ENCODE results near the gene GREB1. TPM values are rescaled to one million over a fixed set of nuclear protein-coding genes. Genes with fewer than 3 reads are reported as not detected.

GREB1 gene
- total and polyA plus RNA-seq, 2 experiments from 2014 or later: 12.0 to 35.0 TPM

- Histone ChIP-seq H3K27ac (ENCODE audit: low read depth) (no peak overlapping the region), H3K4me3 (no peak overlapping the region), H4K20me1 (replicated peaks; ENCODE audit: insufficient read depth) (no peaks in the 10 kb centered on the region), H3K36me3 (ENCODE audit: insufficient read depth) (peaks cover 15% of the 10 kb centered on the region), H3K27me3 (ENCODE audit: insufficient read depth) (no peaks in the 10 kb centered on the region), H2AFZ (no peak overlapping the region), H3K9me2 (ENCODE audit: insufficient read depth) (no peaks in the 10 kb centered on the region), H3K79me2 (replicated peaks; ENCODE audit: insufficient read depth) (no peaks in the 10 kb centered on the region), H3K4me1 (ENCODE audit: insufficient read depth) (no peaks in the 10 kb centered on the region), H3K4me2 (no peak overlapping the region), H3F3A (replicated peaks; ENCODE audit: low read depth) (no peaks in the 10 kb centered on the region)
- ATAC-seq (no peak), DNase-seq (ENCODE audit: low spot score) (no peak)
- H3K4me1 Mint-ChIP-seq: no peaks in the 10 kb centered on the region
- H3K9me3 Mint-ChIP-seq: no peaks in the 10 kb centered on the region
- H3K36me3 Mint-ChIP-seq (ENCODE audit: low read depth): peaks cover 52% of the 10 kb centered on the region
- peaks cover 7% of the 10 kb centered on the region for H3K27me3 Mint-ChIP-seq (ENCODE audit: insufficient read depth, low read depth, poor library complexity)
- TF ChIP-seq, protein P1, sequence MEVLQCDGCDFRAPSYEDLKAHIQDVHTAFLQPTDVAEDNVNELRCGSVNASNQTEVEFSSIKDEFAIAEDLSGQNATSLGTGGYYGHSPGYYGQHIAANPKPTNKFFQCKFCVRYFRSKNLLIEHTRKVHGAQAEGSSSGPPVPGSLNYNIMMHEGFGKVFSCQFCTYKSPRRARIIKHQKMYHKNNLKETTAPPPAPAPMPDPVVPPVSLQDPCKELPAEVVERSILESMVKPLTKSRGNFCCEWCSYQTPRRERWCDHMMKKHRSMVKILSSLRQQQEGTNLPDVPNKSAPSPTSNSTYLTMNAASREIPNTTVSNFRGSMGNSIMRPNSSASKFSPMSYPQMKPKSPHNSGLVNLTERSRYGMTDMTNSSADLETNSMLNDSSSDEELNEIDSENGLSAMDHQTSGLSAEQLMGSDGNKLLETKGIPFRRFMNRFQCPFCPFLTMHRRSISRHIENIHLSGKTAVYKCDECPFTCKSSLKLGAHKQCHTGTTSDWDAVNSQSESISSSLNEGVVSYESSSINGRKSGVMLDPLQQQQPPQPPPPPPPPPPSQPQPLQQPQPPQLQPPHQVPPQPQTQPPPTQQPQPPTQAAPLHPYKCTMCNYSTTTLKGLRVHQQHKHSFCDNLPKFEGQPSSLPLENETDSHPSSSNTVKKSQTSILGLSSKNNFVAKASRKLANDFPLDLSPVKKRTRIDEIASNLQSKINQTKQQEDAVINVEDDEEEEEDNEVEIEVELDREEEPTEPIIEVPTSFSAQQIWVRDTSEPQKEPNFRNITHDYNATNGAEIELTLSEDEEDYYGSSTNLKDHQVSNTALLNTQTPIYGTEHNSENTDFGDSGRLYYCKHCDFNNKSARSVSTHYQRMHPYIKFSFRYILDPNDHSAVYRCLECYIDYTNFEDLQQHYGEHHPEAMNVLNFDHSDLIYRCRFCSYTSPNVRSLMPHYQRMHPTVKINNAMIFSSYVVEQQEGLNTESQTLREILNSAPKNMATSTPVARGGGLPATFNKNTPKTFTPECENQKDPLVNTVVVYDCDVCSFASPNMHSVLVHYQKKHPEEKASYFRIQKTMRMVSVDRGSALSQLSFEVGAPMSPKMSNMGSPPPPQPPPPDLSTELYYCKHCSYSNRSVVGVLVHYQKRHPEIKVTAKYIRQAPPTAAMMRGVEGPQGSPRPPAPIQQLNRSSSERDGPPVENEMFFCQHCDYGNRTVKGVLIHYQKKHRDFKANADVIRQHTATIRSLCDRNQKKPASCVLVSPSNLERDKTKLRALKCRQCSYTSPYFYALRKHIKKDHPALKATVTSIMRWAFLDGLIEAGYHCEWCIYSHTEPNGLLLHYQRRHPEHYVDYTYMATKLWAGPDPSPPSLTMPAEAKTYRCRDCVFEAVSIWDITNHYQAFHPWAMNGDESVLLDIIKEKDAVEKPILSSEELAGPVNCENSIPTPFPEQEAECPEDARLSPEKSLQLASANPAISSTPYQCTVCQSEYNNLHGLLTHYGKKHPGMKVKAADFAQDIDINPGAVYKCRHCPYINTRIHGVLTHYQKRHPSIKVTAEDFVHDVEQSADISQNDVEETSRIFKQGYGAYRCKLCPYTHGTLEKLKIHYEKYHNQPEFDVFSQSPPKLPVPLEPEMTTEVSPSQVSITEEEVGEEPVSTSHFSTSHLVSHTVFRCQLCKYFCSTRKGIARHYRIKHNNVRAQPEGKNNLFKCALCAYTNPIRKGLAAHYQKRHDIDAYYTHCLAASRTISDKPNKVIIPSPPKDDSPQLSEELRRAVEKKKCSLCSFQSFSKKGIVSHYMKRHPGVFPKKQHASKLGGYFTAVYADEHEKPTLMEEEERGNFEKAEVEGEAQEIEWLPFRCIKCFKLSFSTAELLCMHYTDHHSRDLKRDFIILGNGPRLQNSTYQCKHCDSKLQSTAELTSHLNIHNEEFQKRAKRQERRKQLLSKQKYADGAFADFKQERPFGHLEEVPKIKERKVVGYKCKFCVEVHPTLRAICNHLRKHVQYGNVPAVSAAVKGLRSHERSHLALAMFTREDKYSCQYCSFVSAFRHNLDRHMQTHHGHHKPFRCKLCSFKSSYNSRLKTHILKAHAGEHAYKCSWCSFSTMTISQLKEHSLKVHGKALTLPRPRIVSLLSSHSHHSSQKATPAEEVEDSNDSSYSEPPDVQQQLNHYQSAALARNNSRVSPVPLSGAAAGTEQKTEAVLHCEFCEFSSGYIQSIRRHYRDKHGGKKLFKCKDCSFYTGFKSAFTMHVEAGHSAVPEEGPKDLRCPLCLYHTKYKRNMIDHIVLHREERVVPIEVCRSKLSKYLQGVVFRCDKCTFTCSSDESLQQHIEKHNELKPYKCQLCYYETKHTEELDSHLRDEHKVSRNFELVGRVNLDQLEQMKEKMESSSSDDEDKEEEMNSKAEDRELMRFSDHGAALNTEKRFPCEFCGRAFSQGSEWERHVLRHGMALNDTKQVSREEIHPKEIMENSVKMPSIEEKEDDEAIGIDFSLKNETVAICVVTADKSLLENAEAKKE (CRISPR knock-in tag; IDR thresholded peaks at IDR 0.05): no peak
- TF ChIP-seq ETS1 (IDR thresholded peaks at IDR 0.05) (no peak), POLR2AphosphoS5 (IDR thresholded peaks at IDR 0.05; ENCODE audit: low read depth) (no peak), EZH2 (IDR thresholded peaks at IDR 0.05; ENCODE audit: low read depth, unreplicated experiment) (no peak), ZNF331 (CRISPR knock-in tag; IDR thresholded peaks at IDR 0.05; ENCODE audit: low read depth) (no peak), NANOG (IDR thresholded peaks at IDR 0.05; ENCODE audit: borderline replicate concordance) (no peak), ZNF114 (CRISPR knock-in tag; IDR thresholded peaks at IDR 0.05) (no peak), STAT1 (IDR thresholded peaks at IDR 0.05; ENCODE audit: unreplicated experiment) (no peak), EZH2phosphoT487 (IDR thresholded peaks at IDR 0.05; ENCODE audit: unreplicated experiment) (no peak), CREB1 (CRISPR knock-in tag; IDR thresholded peaks at IDR 0.05; ENCODE audit: low read depth) (no peak), JUNB (IDR thresholded peaks at IDR 0.05; ENCODE audit: unreplicated experiment) (no peak)
- TF ChIP-seq, protein P2, sequence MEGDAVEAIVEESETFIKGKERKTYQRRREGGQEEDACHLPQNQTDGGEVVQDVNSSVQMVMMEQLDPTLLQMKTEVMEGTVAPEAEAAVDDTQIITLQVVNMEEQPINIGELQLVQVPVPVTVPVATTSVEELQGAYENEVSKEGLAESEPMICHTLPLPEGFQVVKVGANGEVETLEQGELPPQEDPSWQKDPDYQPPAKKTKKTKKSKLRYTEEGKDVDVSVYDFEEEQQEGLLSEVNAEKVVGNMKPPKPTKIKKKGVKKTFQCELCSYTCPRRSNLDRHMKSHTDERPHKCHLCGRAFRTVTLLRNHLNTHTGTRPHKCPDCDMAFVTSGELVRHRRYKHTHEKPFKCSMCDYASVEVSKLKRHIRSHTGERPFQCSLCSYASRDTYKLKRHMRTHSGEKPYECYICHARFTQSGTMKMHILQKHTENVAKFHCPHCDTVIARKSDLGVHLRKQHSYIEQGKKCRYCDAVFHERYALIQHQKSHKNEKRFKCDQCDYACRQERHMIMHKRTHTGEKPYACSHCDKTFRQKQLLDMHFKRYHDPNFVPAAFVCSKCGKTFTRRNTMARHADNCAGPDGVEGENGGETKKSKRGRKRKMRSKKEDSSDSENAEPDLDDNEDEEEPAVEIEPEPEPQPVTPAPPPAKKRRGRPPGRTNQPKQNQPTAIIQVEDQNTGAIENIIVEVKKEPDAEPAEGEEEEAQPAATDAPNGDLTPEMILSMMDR (conservative IDR thresholded peaks at IDR 0.05; ENCODE audit: low read depth in 2 of 2): no peak
- TF ChIP-seq, protein P3, sequence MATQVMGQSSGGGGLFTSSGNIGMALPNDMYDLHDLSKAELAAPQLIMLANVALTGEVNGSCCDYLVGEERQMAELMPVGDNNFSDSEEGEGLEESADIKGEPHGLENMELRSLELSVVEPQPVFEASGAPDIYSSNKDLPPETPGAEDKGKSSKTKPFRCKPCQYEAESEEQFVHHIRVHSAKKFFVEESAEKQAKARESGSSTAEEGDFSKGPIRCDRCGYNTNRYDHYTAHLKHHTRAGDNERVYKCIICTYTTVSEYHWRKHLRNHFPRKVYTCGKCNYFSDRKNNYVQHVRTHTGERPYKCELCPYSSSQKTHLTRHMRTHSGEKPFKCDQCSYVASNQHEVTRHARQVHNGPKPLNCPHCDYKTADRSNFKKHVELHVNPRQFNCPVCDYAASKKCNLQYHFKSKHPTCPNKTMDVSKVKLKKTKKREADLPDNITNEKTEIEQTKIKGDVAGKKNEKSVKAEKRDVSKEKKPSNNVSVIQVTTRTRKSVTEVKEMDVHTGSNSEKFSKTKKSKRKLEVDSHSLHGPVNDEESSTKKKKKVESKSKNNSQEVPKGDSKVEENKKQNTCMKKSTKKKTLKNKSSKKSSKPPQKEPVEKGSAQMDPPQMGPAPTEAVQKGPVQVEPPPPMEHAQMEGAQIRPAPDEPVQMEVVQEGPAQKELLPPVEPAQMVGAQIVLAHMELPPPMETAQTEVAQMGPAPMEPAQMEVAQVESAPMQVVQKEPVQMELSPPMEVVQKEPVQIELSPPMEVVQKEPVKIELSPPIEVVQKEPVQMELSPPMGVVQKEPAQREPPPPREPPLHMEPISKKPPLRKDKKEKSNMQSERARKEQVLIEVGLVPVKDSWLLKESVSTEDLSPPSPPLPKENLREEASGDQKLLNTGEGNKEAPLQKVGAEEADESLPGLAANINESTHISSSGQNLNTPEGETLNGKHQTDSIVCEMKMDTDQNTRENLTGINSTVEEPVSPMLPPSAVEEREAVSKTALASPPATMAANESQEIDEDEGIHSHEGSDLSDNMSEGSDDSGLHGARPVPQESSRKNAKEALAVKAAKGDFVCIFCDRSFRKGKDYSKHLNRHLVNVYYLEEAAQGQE (IDR thresholded peaks at IDR 0.05; ENCODE audit: unreplicated experiment): no peak
- no peak overlapping the region for H3K4me3 Mint-ChIP-seq
- H3K27ac Mint-ChIP-seq: no peak overlapping the region
Measured at GRCh38 chr2:11639503-11639902, 105.7 kb downstream of the GREB1 start.
